ENCODE results near the gene CCDC57. TPM values are rescaled to one million over a fixed set of nuclear protein-coding genes. Genes with fewer than 3 reads are reported as not detected.

Gene CCDC57
- total and polyA plus RNA-seq, 11 donors, result 4.3 to 17.6 (median 9.5) TPM

DNA sequence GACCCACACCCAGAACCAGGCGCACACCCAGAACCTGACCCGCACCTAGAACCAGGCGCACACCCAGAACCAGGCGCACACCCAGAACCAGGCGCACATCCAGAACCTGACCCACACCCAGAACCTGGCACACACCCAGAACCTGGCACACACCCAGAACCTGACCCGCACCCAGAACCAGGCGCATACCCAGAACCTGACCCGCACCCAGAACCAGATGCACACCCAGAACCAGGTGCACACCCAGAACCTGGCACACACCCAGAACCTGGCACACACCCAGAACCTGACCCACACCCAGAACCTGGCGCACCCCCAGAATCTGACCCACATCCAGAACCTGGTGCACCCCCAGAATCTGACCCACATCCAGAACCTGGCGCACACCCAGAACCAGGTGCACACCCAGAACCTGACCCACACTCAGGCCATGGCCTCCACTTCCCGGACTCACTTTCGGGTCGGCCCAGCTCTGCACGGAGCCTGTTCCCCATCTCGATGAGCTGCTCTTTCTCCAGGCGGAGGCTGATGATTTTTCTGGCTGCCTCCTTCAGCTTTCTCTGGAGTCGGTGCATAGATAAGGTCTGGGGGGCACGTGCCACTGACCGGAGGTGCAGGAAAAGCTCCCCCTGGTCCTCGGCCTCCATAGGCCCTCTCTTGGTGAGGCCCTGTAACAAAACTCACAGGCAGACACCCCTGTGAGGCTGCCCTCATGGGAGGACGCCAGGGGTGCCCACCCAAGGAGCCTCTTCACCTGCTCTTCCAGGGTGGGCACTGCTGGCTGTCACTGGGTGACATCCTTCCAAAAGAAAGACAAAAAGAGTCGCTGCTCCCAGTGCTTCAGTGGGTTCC, 61.3 kb downstream of the CCDC57 start:
- DNase-seq (no peak), ATAC-seq (no peak)
- Histone ChIP-seq H3K9me3 (no peaks in the 10 kb centered on the region), H3K27me3 (no peaks in the 10 kb centered on the region), H3K27ac (no peak overlapping the region), H3K4me3 (no peak overlapping the region), H3K36me3 (peaks cover 0 to 9% (median 0%) of the 10 kb centered on the region in 9 donors), H3K4me1 (peaks cover 0 to 5% (median 0%) of the 10 kb centered on the region in 12 donors)
- WGBS, 4 donors, result 88 to 93% (median 89%) methylated on average over 13 to 22 of the region's 22 CpGs
- TF ChIP-seq, protein P1, sequence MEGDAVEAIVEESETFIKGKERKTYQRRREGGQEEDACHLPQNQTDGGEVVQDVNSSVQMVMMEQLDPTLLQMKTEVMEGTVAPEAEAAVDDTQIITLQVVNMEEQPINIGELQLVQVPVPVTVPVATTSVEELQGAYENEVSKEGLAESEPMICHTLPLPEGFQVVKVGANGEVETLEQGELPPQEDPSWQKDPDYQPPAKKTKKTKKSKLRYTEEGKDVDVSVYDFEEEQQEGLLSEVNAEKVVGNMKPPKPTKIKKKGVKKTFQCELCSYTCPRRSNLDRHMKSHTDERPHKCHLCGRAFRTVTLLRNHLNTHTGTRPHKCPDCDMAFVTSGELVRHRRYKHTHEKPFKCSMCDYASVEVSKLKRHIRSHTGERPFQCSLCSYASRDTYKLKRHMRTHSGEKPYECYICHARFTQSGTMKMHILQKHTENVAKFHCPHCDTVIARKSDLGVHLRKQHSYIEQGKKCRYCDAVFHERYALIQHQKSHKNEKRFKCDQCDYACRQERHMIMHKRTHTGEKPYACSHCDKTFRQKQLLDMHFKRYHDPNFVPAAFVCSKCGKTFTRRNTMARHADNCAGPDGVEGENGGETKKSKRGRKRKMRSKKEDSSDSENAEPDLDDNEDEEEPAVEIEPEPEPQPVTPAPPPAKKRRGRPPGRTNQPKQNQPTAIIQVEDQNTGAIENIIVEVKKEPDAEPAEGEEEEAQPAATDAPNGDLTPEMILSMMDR (IDR thresholded peaks at IDR 0.05), result no peak
- TF ChIP-seq POLR2A (IDR thresholded peaks at IDR 0.05), result no peak
- intact Hi-C loops (cut with DNase I), result loop anchor here in 5 of 10 donors (5.0 to 10.0 kb wide), 3 partner anchors 119 to 194 kb away; partner anchors contain the start of genes NOTUM (in 1 of the 5) and RAC3 (in 1 of the 5)

DNA sequence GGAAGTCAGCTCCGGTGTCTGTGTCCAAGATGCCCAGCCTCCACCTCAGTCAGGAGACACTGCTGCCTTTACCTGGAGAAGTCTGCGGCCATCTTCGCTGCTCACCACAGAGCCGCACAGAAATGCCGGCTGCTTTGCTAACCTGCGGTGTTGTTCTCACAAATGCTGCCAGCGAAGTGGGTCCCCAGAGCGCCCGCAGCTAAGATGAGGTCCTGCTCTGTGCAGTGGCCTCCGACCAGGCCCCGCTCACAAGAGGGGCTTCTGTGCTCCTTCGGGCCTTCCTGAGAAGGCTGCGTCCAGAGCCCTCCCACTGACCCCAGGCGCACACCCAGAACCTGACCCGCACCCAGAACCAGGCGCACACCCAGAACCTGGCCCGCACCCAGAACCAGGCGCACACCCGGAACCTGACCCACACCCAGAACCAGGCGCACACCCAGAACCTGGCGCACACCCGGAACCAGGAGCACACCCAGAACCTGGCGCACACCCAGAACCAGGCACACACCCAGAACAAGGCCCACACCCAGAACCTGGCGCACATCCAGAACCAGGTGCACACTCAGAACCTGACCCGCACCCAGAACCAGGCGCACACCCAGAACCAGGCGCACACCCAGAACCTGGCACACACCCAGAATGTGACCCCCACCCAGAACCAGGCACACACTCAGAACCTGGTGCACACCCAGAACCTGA, 63.1 kb downstream of the CCDC57 start:
- DNase-seq, result no peak

DNA sequence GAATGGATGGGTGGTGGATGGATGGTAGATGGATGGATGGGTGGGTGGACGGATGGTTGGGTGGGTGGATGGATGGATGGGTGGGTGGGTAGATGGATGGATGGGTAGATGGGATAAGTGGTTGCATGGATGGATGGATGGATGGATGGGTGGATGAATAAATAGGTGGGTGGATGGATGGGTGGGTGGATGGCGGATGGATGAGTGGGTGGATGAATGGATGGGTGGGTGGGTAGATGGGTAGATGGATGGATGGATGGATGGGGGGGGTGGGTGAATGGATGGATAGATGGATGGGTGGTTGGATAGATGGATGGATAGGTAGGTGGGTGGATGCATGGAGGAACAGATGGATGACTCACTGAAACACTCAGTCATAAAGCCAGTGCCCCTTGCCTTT, 63.6 kb downstream of the CCDC57 start:
- TF ChIP-seq, protein P1 (IDR thresholded peaks at IDR 0.05), result no peak
- TF ChIP-seq POLR2A (IDR thresholded peaks at IDR 0.05), result no peak
- Histone ChIP-seq H3K27me3 (no peaks in the 10 kb centered on the region), H3K4me3 (no peak overlapping the region), H3K27ac (no peak overlapping the region), H3K9me3 (no peaks in the 10 kb centered on the region), H3K36me3 (peaks cover 0 to 3% (median 0%) of the 10 kb centered on the region in 9 donors), H3K4me1 (peaks cover 0 to 4% (median 0%) of the 10 kb centered on the region in 12 donors)
- WGBS, 4 donors, result 93 to 97% (median 94%) methylated on average over 2 of the region's 2 CpGs
- DNase-seq (no peak), ATAC-seq (no peak)
- intact Hi-C loops (cut with DNase I), result no loop called here

More for the DNA sequence above, 63.1 kb downstream of the CCDC57 start:
- intact Hi-C loops (cut with DNase I), result loop anchor here in 5 of 10 donors (5.0 to 10.0 kb wide), 3 partner anchors 117 to 192 kb away; partner anchors contain the start of genes NOTUM (in 1 of the 5) and RAC3 (in 1 of the 5)
- whole genome bisulfite sequencing, 4 donors, result 91 to 95% (median 91%) methylated on average over 21 to 27 of the region's 27 CpGs
- no peaks in the 10 kb centered on the region for H3K27me3 ChIP-seq
- H3K9me3 ChIP-seq, result no peaks in the 10 kb centered on the region
- H3K4me3 ChIP-seq, result no peak overlapping the region
- TF ChIP-seq, protein P1 (IDR thresholded peaks at IDR 0.05), result no peak
- no peak for TF ChIP-seq POLR2A (IDR thresholded peaks at IDR 0.05)
- peaks cover 0 to 3% (median 0%) of the 10 kb centered on the region in 9 donors for H3K36me3 ChIP-seq
- H3K4me1 ChIP-seq, result peaks cover 0 to 5% (median 0%) of the 10 kb centered on the region in 12 donors
- no peak overlapping the region for H3K27ac ChIP-seq
- no peak for ATAC-seq

DNA sequence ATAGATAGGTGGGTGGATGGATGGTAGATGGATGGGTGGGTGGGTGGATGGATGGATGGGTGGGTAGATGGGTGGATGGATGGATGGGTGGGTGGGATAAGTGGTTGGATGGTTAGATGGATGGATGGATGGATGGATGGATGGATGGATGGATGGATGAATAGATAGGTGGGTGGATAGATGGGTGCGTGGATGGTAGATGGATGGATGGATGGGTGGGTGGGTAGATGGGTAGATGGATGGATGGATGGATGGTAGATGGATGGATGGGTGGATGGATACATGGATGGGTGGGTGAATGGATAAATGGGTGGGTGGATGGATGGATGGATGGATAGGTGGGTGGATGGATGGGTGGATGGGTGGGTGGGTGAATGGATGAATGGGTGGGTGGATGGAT, 64.6 kb downstream of the CCDC57 start:
- intact Hi-C loops (cut with DNase I), result no loop called here
- Histone ChIP-seq H3K4me3 (no peak overlapping the region), H3K27ac (no peak overlapping the region), H3K9me3 (no peaks in the 10 kb centered on the region), H3K36me3 (peaks cover 0 to 3% (median 0%) of the 10 kb centered on the region in 9 donors), H3K27me3 (no peaks in the 10 kb centered on the region), H3K4me1 (no peaks in the 10 kb centered on the region)
- no peak for DNase-seq
- no peak for TF ChIP-seq POLR2A (IDR thresholded peaks at IDR 0.05)
- TF ChIP-seq, protein P1 (IDR thresholded peaks at IDR 0.05), result no peak
- 98 to 100% (median 99%) methylated on average over 1 of the region's 1 CpG for WGBS, 4 donors
- no peak for ATAC-seq

Measured in heart left ventricle (tissue), 16 donors.